22Rv1 (cell line): ENCODE measurements around the gene CKAP5.

Experiments
- CTCF ChIP-seq: fragments of 450-650 bp; IDR thresholded peaks from 2 replicates; pipeline ENCODE4 v1.5.1; 2017; ENCODE audit warnings: mild to moderate bottlenecking
- ZFX ChIP-seq: fragments of 450-650 bp; IDR thresholded peaks from 2 replicates; pipeline ENCODE4 v1.6.1; 2017; ENCODE audit warnings: antibody characterized with exemption, borderline replicate concordance

- TF ChIP-seq CTCF, result no peak
- no peak for TF ChIP-seq ZFX
Observed at GRCh38 chr11:46778416-46778815, 67.7 kb downstream of the CKAP5 start.
